HFFc6 (cell line): ENCODE results near the gene NKX2-1. TPM values are rescaled to one million over a fixed set of nuclear protein-coding genes. Genes with fewer than 3 reads are reported as not detected.
"Not testable (repeated sequence)": the region's sequence is repeated elsewhere in the genome, so short reads cannot be mapped to it uniquely, and the experiment has no call there.

Source experiments
- DNase-seq: peaks from one replicate; pipeline ENCODE4 v3.0.0-alpha.2; 2018
- H3K27ac Mint-ChIP-seq: 2 replicates; pipeline ENCODE4 v1.8.0; 2020; ENCODE audit warnings: mild to moderate bottlenecking, mixed read lengths
- H3K27me3 Mint-ChIP-seq: 2 replicates; pipeline ENCODE4 v1.8.0; 2021; ENCODE audit warnings: mild to moderate bottlenecking, moderate library complexity, mixed read lengths; ENCODE audit not compliant: insufficient read depth
- H3K36me3 Mint-ChIP-seq: 2 replicates; pipeline ENCODE4 v1.8.0; 2021; ENCODE audit warnings: low read depth, mixed read lengths
- H3K4me1 Mint-ChIP-seq: 2 replicates; pipeline ENCODE4 v1.8.0; 2020; ENCODE audit warnings: low read depth, mixed read lengths
- H3K4me3 Mint-ChIP-seq: 2 replicates; pipeline ENCODE4 v1.8.0; 2020; ENCODE audit warnings: mild to moderate bottlenecking, moderate library complexity, mixed read lengths
- H3K9me3 Mint-ChIP-seq: 2 replicates; pipeline ENCODE4 v1.8.0; 2020; ENCODE audit warnings: mild to moderate bottlenecking, mixed read lengths
- CTCF ChIP-seq: fragments of 200-600 bp; sonication (generic); IDR thresholded peaks from 2 replicates; pipeline ENCODE4 v1.5.0; 2021; ENCODE audit warnings: antibody characterized with exemption, mild to moderate bottlenecking
- long read RNA-seq: library from polyadenylated mRNA; unstranded; transcript quantifications from one replicate; pipeline ENCODE4 v2.0.0, GENCODE V29; 2019
- total RNA-seq, 6 experiments: library from RNA; stranded (reverse); fragmentation: NEBNext Ultra II Directional; extraction: Animal tissue kit (Norgen Biotek cat#: 25700); gene quantifications; 2 replicates in 1 of 6; 3 replicates in 5 of 6; pipeline ENCODE4 v1.2.3, GENCODE V29; 2021

NKX2-1 gene
- total RNA-seq: not detected
- long read RNA-seq: 0 reads

GRCh38 chr14:36519431-36520321, at the start of gene NKX2-1:
Gene NKX2-1, minus strand, starts transcription at chr14:36520232. Its CDS starts 103 bp downstream, at chr14:36520129.
- no peaks in the 10 kb centered on the region for H3K9me3 Mint-ChIP-seq
- peaks cover 5% of the 10 kb centered on the region; the same call in 1 of the 2 replicates for H3K4me1 Mint-ChIP-seq
- DNase-seq: no peak
- no peak within 1 kb of the TSS for H3K27ac Mint-ChIP-seq
- TF ChIP-seq CTCF: no peak
- peak within 1 kb of the TSS; percentile 69 for H3K4me3 Mint-ChIP-seq
- H3K36me3 Mint-ChIP-seq: no peaks in the 10 kb centered on the region; the same call in 1 of the 2 replicates
- peaks cover 67% of the 10 kb centered on the region for H3K27me3 Mint-ChIP-seq

GRCh38 chr14:36556811-36557433, 36.9 kb upstream of the NKX2-1 start:
- DNase-seq: no peak
- Mint-ChIP-seq H3K27me3 (peaks cover 15% of the 10 kb centered on the region), H3K27ac (no peak overlapping the region), H3K36me3 (no peaks in the 10 kb centered on the region), H3K9me3 (no peaks in the 10 kb centered on the region), H3K4me3 (no peak overlapping the region), H3K4me1 (no peaks in the 10 kb centered on the region)
- TF ChIP-seq CTCF: peak; percentile 89

GRCh38 chr14:36555998-36556743, 36.1 kb upstream of the NKX2-1 start:
- no peak overlapping the region for H3K27ac Mint-ChIP-seq
- no peaks in the 10 kb centered on the region for H3K9me3 Mint-ChIP-seq
- peaks cover 15% of the 10 kb centered on the region for H3K27me3 Mint-ChIP-seq
- H3K4me3 Mint-ChIP-seq: no peak overlapping the region
- no peak for TF ChIP-seq CTCF
- DNase-seq: no peak
- no peaks in the 10 kb centered on the region for H3K4me1 Mint-ChIP-seq
- H3K36me3 Mint-ChIP-seq: no peaks in the 10 kb centered on the region

- H3K27ac Mint-ChIP-seq: no peak overlapping the region
- peak; percentile 83 for TF ChIP-seq CTCF
- H3K4me1 Mint-ChIP-seq: no peaks in the 10 kb centered on the region
- no peaks in the 10 kb centered on the region for H3K9me3 Mint-ChIP-seq
- H3K36me3 Mint-ChIP-seq: no peaks in the 10 kb centered on the region
- no peak overlapping the region for H3K4me3 Mint-ChIP-seq
- peak; percentile 54 for DNase-seq
- peaks cover 6% of the 10 kb centered on the region for H3K27me3 Mint-ChIP-seq
Observed at GRCh38 chr14:36553656-36554260, 33.7 kb upstream of the NKX2-1 start.

GRCh38 chr14:36550899-36551298, 30.9 kb upstream of the NKX2-1 start:
- no peak for TF ChIP-seq CTCF
- DNase-seq: no peak
- Mint-ChIP-seq H3K36me3 (no peaks in the 10 kb centered on the region), H3K27ac (no peak overlapping the region), H3K4me3 (no peak overlapping the region), H3K9me3 (no peaks in the 10 kb centered on the region), H3K4me1 (no peaks in the 10 kb centered on the region), H3K27me3 (peaks cover 6% of the 10 kb centered on the region)

- H3K4me1 Mint-ChIP-seq, H3K36me3 Mint-ChIP-seq, DNase-seq, H3K9me3 Mint-ChIP-seq, H3K4me3 Mint-ChIP-seq, H3K27me3 Mint-ChIP-seq, H3K27ac Mint-ChIP-seq: not testable (repeated sequence)
Observed at GRCh38 chr14:36544280-36544679, 24.2 kb upstream of the NKX2-1 start.
